ENCODE data around the gene EPS15.

EPS15 gene

GRCh38 chr1:51323778-51324177 lies 195.3 kb downstream of the EPS15 start:
- in situ Hi-C loops (cut with HindIII; ENCODE audit: low sequenced_read_pairs) = no loop called here

GRCh38 chr1:51322417-51323101 lies 196.5 kb downstream of the EPS15 start:
- in situ Hi-C loops (cut with HindIII; ENCODE audit: low sequenced_read_pairs) = no loop called here

- in situ Hi-C loops (cut with HindIII; ENCODE audit: low sequenced_read_pairs) = no loop called here
Measured at GRCh38 chr1:51321924-51322280, 197.2 kb downstream of the EPS15 start.

- in situ Hi-C loops (cut with HindIII; ENCODE audit: low sequenced_read_pairs) = no loop called here
Measured at GRCh38 chr1:51320967-51321923, 197.8 kb downstream of the EPS15 start.

DNA sequence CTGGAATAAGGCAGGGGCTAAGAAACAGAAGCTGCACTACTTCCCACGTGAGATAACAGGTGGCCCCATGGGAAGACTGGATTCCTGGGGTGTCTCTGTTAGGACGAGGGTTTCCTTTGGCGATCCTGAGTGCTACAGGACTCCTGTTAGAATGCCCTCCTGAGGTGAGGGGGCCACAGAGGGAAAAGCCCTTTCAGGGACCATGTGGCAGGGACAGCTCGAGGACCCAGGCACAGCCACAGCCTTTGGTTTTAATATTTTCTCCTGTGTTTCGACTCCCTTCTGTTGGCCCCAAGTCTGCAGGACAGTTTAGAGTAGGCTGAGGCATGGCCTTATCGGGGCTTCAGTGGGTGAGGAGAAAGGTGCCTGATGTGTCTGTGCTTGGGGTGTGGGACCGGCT lies 201.3 kb downstream of the EPS15 start:
- in situ Hi-C loops (cut with HindIII; ENCODE audit: low sequenced_read_pairs) = no loop called here

DNA sequence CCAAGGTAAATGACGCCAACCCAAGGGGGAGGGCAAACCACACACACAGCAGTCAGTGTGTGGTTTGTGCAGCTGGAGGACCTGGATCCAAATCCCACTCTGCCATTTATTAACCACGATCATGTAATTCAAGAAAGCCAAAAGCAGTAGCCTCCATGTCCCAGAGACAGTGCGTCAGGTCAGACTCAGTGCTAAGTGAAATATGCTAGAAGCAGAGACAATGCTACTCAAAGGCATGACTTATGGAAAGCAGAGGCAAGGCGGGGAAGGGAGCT lies 202.3 kb downstream of the EPS15 start:
- in situ Hi-C loops (cut with HindIII; ENCODE audit: low sequenced_read_pairs) = no loop called here

DNA sequence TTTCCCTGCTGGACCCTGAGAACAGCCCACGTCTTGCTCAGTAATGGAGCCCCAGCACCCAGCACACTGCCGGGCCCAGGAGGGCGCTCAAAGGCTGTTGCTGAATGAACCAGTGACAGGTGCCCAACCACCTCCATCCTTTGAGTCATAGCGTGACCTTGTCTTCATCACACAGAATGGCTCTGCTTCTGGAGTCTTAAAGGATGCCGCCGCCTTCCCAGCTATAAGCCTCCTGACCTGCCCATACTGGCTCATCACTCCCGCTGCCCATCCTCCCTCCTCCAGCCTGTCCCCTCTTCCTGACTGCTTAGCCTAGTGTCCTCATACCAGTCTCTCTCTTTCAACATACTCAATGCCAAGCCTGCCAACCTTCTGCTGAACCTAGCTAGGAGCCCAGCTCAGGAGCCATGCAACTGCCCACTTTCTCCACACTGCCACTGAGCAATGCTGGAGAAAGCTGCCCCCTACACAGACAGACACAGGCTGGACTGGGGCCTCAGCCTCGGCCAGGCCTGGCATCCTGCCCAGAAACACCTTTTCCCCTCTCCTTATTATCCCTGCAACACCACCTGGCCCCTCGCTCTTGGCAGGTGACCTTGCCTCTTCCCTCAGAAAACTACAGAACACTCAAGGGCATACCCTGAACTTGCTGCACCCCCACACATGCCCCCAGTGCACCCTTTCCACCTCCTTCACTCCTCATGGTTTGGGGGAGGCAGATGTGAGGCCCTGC lies 202.8 kb downstream of the EPS15 start:
- in situ Hi-C loops (cut with HindIII; ENCODE audit: low sequenced_read_pairs) = no loop called here

GRCh38 chr1:51314974-51315373 lies 204.1 kb downstream of the EPS15 start:
- in situ Hi-C loops (cut with HindIII; ENCODE audit: low sequenced_read_pairs) = no loop called here

GRCh38 chr1:51313961-51314777 lies 204.9 kb downstream of the EPS15 start:
- in situ Hi-C loops (cut with HindIII; ENCODE audit: low sequenced_read_pairs) = no loop called here

DNA sequence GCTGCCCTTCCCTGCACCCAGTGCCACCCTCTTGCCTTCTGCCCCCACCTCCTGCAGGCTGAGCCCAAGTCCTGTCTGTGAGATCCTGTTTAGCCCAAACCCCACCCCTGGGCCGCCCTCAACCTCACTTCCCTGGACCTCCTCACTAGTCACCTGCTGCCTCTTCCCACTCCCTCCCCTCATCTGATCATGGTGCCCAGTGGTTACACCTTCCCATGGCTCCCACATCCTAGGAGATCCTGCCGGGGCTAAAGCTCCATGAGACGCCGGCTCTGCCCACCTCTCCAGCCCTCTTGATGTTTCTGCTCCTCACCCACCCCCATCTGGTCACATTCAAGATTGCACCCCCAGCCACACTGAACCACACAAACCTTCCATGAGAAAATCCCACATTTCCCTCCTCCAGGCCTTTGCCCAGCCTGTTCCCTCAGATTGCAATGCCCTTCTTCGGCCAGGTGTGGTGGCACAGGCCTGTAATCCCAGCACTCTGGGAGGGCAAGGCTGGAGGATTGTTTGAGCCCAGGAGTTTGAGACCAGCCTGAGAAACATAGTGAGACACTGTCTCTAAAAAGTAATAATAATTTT lies 205.7 kb downstream of the EPS15 start:
- in situ Hi-C loops (cut with HindIII; ENCODE audit: low sequenced_read_pairs) = no loop called here

DNA sequence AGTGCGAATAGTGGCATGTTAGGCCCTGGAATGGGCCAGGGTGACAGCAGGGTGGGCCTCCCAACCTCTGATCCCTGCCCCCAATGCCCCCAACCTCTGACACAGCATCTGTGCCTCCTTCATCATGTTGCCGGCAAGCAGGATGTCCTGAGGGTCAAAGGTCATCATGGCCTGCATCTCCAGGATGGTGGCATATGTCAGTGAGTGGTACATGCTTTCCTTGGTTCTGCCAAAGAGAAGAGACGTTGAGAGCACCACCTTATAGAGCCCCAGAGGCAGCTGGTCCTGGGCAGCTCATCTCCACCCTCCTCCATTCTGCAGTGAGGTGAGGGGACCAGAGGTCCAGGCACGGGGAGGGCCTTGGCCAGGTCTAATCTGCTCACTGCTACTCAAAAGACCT lies 206.3 kb downstream of the EPS15 start:
- in situ Hi-C loops (cut with HindIII; ENCODE audit: low sequenced_read_pairs) = no loop called here

- in situ Hi-C loops (cut with HindIII; ENCODE audit: low sequenced_read_pairs) = no loop called here
Measured at GRCh38 chr1:51311826-51312225, 207.2 kb downstream of the EPS15 start.

DNA sequence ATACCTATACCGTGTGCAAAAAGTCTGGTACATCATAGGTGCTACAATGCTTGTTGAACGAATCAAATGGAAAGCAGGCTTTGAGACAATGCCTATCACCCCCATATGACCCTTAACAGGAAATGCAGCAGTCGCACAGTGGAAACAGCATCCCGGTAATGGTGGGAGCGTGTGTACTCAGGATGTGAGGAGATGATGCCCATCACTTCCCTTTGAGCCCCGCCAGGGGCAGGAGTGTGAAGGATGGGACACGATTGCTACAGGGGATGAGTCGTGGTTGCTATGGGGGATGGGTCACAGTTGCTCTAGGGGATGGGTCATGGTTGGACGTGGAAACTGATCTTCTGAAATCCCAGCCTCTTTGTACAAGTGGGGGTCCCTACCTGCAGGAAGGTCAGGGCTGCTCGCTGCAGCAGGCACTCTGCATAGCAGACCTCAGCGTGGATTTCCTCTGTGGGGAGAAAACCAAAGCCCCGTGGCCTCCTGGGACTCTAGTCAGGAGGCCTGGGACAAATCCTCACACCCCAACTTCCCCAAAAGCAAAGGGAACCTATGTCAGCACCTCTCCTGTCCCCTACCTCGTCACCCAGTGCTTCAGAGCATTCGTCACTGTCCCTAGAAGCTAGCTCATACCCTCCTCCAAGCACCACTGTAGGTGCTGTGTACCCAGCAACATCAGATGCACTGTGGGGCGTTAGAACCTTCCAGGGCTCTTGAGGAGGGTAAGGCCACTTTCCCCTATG lies 208.0 kb downstream of the EPS15 start:
- in situ Hi-C loops (cut with HindIII; ENCODE audit: low sequenced_read_pairs) = no loop called here

DNA sequence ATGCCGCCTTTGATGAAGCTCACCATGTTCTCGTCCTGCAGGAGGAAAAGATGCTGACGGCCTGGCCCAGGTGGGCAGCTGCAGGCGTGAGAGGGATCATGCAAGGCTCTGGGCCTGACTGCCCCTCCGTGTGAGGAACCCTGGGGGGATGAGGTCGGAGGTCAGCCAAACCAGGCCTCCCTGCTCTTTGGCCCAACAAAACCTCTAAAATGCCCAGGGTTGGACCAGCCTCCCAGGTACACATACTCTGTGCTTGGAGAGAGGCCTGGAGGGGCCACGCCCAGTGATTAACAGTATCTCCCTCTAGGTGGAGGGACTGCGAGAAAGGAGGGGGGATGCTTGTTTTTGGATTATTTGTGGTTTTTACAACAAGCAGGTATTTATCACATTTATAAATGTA lies 209.8 kb downstream of the EPS15 start:
- in situ Hi-C loops (cut with HindIII; ENCODE audit: low sequenced_read_pairs) = no loop called here

DNA sequence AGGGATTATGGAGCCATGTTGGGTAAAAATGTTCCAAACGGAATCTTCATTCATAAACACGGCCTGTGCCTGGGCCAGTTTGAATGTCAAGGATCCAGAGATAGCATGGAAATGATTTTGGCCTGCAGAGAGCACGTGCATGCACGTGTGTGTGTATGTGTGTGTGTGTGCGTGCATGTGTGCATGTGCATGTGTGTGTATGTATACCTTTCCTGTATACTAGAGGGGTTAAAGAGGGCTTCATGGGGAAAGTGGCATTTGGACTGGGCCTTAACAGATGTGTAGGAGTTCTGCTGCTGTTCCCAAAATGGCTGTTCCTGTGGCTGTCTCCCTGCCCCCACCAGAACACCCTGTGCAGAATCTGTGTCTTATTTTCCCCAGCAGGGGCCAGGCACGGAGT lies 210.4 kb downstream of the EPS15 start:
- in situ Hi-C loops (cut with HindIII; ENCODE audit: low sequenced_read_pairs) = no loop called here

GRCh38 chr1:51306950-51307349 lies 212.1 kb downstream of the EPS15 start:
- in situ Hi-C loops (cut with HindIII; ENCODE audit: low sequenced_read_pairs) = no loop called here

DNA sequence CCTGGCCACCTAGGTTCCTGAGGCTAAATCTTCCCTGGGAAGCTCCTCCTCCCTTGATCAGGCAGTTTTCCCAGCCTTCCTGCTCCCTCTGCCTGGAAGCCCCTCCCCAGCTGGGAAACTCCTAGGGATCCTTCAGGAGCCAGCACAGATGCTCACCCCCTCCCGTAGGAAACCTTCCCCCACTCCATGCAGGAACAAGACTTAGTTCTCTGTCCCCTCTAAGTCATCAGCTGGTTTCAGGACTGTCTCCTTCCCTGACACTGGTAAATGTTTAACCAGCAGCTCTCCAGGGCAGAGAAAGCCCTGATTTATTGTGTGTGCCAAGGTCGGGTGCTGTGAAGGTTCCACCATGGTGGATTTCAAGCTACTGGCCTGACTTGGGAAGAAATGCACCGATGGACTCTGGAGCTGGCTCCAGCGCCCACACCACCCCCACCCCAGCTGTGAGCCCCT lies 213.7 kb downstream of the EPS15 start:
- in situ Hi-C loops (cut with HindIII; ENCODE audit: low sequenced_read_pairs) = no loop called here

GRCh38 chr1:51304360-51304759 lies 214.7 kb downstream of the EPS15 start:
- in situ Hi-C loops (cut with HindIII; ENCODE audit: low sequenced_read_pairs) = no loop called here

Measured in endothelial cell of hepatic sinusoid (primary cell).